ENCODE data around the gene QRICH1. TPM values are rescaled to one million over a fixed set of nuclear protein-coding genes. Genes with fewer than 3 reads are reported as not detected.
A peak's percentile ranks its signal among the peaks of the same experiment; 100 is the strongest.

The QRICH1 gene
- total RNA-seq, 1 experiment from 2014 or later, result 107 TPM

GRCh38 chr3:49018707-49019006 lies 75.2 kb downstream of the QRICH1 start:
- Mint-ChIP-seq H3K9me3 (ENCODE audit: low read depth, unreplicated experiment) (no peaks in the 10 kb centered on the region), H3K4me3 (ENCODE audit: low read depth, unreplicated experiment) (peak overlapping the region; percentile 74), H3K36me3 (ENCODE audit: insufficient read depth, unreplicated experiment) (peaks cover 98% of the 10 kb centered on the region), H3K27ac (ENCODE audit: unreplicated experiment) (peak overlapping the region; percentile 75), H3K27me3 (ENCODE audit: unreplicated experiment) (no peaks in the 10 kb centered on the region), H3K4me1 (ENCODE audit: low read depth, unreplicated experiment) (no peaks in the 10 kb centered on the region)
- TF ChIP-seq, protein P1, sequence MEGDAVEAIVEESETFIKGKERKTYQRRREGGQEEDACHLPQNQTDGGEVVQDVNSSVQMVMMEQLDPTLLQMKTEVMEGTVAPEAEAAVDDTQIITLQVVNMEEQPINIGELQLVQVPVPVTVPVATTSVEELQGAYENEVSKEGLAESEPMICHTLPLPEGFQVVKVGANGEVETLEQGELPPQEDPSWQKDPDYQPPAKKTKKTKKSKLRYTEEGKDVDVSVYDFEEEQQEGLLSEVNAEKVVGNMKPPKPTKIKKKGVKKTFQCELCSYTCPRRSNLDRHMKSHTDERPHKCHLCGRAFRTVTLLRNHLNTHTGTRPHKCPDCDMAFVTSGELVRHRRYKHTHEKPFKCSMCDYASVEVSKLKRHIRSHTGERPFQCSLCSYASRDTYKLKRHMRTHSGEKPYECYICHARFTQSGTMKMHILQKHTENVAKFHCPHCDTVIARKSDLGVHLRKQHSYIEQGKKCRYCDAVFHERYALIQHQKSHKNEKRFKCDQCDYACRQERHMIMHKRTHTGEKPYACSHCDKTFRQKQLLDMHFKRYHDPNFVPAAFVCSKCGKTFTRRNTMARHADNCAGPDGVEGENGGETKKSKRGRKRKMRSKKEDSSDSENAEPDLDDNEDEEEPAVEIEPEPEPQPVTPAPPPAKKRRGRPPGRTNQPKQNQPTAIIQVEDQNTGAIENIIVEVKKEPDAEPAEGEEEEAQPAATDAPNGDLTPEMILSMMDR (IDR thresholded peaks at IDR 0.05; ENCODE audit: unreplicated experiment), result no peak
- no peak for DNase-seq
- CTCF ChIA-PET, result interaction anchor here (1.1 to 1.2 kb wide), 3 partner anchors 11 to 321 kb away, joined by 3 to 4 read pairs (median 3); partner anchors contain the start of genes USP4 and WDR6
- BruUV-seq (replicated peaks), result no TSS peak
- intact Hi-C loops (cut with micrococcal nuclease; ENCODE audit: unreplicated experiment), result no loop called here

DNA sequence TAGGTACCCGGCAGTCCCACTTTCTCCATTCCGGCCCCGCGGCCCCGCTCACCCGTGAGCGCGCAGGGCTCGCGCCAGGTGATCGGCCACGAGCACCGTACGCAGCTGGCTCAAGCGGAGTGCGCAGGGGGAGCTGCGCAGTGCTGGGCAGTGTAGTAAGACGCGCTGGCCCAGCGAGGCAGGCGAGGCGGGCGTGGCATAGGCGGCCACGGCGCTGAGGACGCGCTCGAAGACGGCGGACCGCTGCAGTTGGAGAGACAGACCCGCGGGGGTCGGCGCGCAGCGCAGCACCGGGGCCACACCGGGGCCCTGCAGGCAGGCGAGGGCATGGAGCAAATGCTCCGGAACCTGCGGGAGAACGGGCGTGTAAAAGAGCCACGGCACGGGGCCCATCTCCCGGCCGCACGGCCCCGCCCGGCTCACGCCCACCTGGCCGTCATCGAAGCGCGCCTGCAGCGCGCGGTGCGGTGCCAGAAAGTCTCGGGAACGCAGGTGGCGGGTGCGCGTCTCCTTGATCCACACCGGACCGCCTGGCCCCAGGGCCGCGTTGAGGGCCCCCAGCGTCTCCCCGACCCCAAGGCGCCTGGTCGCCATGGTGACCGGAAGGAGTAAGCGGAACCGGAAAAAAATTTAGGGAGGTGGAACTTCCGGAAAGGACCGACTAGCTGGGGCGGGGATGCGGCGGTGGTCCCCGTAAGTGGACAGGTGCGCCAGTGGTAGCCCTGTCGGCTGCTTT lies 75.7 kb downstream of the QRICH1 start, which contains the start of gene DALRD3:
Gene DALRD3 (minus strand): TSS at position 610 of the 736 bp plus-strand sequence. CDS start 16 bp downstream, at position 594.
- H3K27me3 Mint-ChIP-seq (ENCODE audit: unreplicated experiment), result no peaks in the 10 kb centered on the region
- BruUV-seq (replicated peaks), result no TSS peak
- CTCF ChIA-PET, result interaction anchor here (0.7 to 1.8 kb wide), 5 partner anchors 11 to 322 kb away, joined by 3 to 5 read pairs (median 3); partner anchors contain the start of genes USP4 and WDR6

GRCh38 chr3:49017229-49017970 lies 76.5 kb downstream of the QRICH1 start:
- Mint-ChIP-seq H3K4me1 (ENCODE audit: low read depth, unreplicated experiment) (no peaks in the 10 kb centered on the region), H3K36me3 (ENCODE audit: insufficient read depth, unreplicated experiment) (peaks cover 88% of the 10 kb centered on the region), H3K27ac (ENCODE audit: unreplicated experiment) (peak overlapping the region; percentile 75), H3K9me3 (ENCODE audit: low read depth, unreplicated experiment) (no peaks in the 10 kb centered on the region), H3K27me3 (ENCODE audit: unreplicated experiment) (no peaks in the 10 kb centered on the region), H3K4me3 (ENCODE audit: low read depth, unreplicated experiment) (peak overlapping the region; percentile 74)
- CTCF ChIA-PET, result interaction anchor here (0.6 to 1.8 kb wide), 3 partner anchors 10 to 547 kb away, joined by 3 to 5 read pairs (median 3); partner anchors contain the start of gene WDR6
- DNase-seq, result no peak
- intact Hi-C loops (cut with micrococcal nuclease; ENCODE audit: unreplicated experiment), result no loop called here
- TF ChIP-seq, protein P1 (IDR thresholded peaks at IDR 0.05; ENCODE audit: unreplicated experiment), result no peak
- BruUV-seq (replicated peaks), result no TSS peak

More for the DNA sequence above, 75.7 kb downstream of the QRICH1 start, which contains the start of gene DALRD3:
- peak; percentile 75 for DNase-seq
- TF ChIP-seq, protein P1 (IDR thresholded peaks at IDR 0.05; ENCODE audit: unreplicated experiment), result no peak
- no peaks in the 10 kb centered on the region for H3K9me3 Mint-ChIP-seq (ENCODE audit: low read depth, unreplicated experiment)
- peaks cover 95% of the 10 kb centered on the region for H3K36me3 Mint-ChIP-seq (ENCODE audit: insufficient read depth, unreplicated experiment)
- H3K27ac Mint-ChIP-seq (ENCODE audit: unreplicated experiment), result peak within 1 kb of the TSS; percentile 75
- peak within 1 kb of the TSS; percentile 74 for H3K4me3 Mint-ChIP-seq (ENCODE audit: low read depth, unreplicated experiment)
- H3K4me1 Mint-ChIP-seq (ENCODE audit: low read depth, unreplicated experiment), result no peaks in the 10 kb centered on the region
- intact Hi-C loops (cut with micrococcal nuclease; ENCODE audit: unreplicated experiment), result no loop called here

GRCh38 chr3:49016414-49017228 lies 77.2 kb downstream of the QRICH1 start:
- peaks cover 87% of the 10 kb centered on the region for H3K36me3 Mint-ChIP-seq (ENCODE audit: insufficient read depth, unreplicated experiment)
- H3K4me1 Mint-ChIP-seq (ENCODE audit: low read depth, unreplicated experiment), result no peaks in the 10 kb centered on the region
- CTCF ChIA-PET, result interaction anchor here (0.6 to 1.8 kb wide), 2 partner anchors 9 to 548 kb away, joined by 3 to 5 read pairs; partner anchors contain the start of gene WDR6
- H3K9me3 Mint-ChIP-seq (ENCODE audit: low read depth, unreplicated experiment), result no peaks in the 10 kb centered on the region
- no peaks in the 10 kb centered on the region for H3K27me3 Mint-ChIP-seq (ENCODE audit: unreplicated experiment)
- H3K4me3 Mint-ChIP-seq (ENCODE audit: low read depth, unreplicated experiment), result no peak overlapping the region
- intact Hi-C loops (cut with micrococcal nuclease; ENCODE audit: unreplicated experiment), result no loop called here
- BruUV-seq (replicated peaks), result no TSS peak
- DNase-seq, result no peak
- TF ChIP-seq, protein P1 (IDR thresholded peaks at IDR 0.05; ENCODE audit: unreplicated experiment), result no peak
- H3K27ac Mint-ChIP-seq (ENCODE audit: unreplicated experiment), result no peak overlapping the region

Measured in Calu3 (cell line).